Progenitor cell of endocrine pancreas (in vitro differentiated cells): ENCODE measurements around the gene IQGAP2. TPM values are rescaled to one million over a fixed set of nuclear protein-coding genes. Genes with fewer than 3 reads are reported as not detected.

Source experiments
- DNase-seq: peaks from one replicate; pipeline ENCODE4 v3.0.0; 2021; ENCODE audit warnings: low spot score; ENCODE audit not compliant: unreplicated experiment
- H3K27ac Mint-ChIP-seq: 2 replicates; pipeline ENCODE4 v1.8.0; 2021; ENCODE audit warnings: mild to moderate bottlenecking, moderate library complexity, mixed read lengths
- H3K27me3 Mint-ChIP-seq: 2 replicates; pipeline ENCODE4 v1.8.0; 2021; ENCODE audit warnings: mixed read lengths
- H3K36me3 Mint-ChIP-seq: 2 replicates; pipeline ENCODE4 v1.8.0; 2022; ENCODE audit warnings: mixed read lengths; ENCODE audit not compliant: insufficient read depth
- H3K4me1 Mint-ChIP-seq: 2 replicates; pipeline ENCODE4 v1.8.0; 2021; ENCODE audit warnings: low read depth, mixed read lengths
- H3K4me3 Mint-ChIP-seq: 2 replicates; pipeline ENCODE4 v1.8.0; 2021; ENCODE audit warnings: low read depth, mild to moderate bottlenecking, moderate library complexity, mixed read lengths
- H3K9me3 Mint-ChIP-seq: 2 replicates; pipeline ENCODE4 v1.8.0; 2021; ENCODE audit warnings: low read depth, mixed read lengths
- total RNA-seq: library from RNA; stranded (reverse); gene quantifications from 2 replicates; pipeline ENCODE4 v1.2.1, GENCODE V29; 2021
- TF ChIP-seq, protein P1 (sequence below): fragments of 200-600 bp; sonication (generic); IDR thresholded peaks from one replicate; pipeline ENCODE4 v1.5.0; 2021; ENCODE audit warnings: antibody characterized with exemption, mild to moderate bottlenecking; ENCODE audit not compliant: unreplicated experiment

IQGAP2 gene
- total RNA-seq, 1 donor from 2014 or later, result 16.7 TPM

DNA sequence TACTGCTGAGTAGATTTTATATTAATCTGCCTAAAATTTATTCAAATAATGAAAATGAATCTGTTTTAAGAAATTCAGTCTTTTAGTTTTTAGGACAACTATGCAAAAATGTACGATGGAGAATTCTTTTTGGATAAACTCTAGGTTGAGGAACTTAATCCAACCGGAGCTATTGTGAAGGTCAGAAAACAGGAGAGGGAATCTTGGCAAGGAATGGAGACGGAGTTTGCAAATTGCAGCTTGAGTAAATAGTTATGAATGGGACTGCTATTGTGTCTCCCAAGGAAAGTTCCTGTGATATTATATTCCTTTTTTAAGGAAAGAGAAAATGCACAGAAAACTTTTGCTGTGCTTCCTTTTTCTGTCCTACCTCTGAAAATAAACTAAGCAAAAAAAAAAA is 67.9 kb downstream of the IQGAP2 start:
- Mint-ChIP-seq H3K4me3 (no peak overlapping the region), H3K4me1 (peaks cover 4% of the 10 kb centered on the region), H3K27ac (no peak overlapping the region), H3K27me3 (no peaks in the 10 kb centered on the region), H3K9me3 (no peaks in the 10 kb centered on the region), H3K36me3 (no peaks in the 10 kb centered on the region)
- TF ChIP-seq, protein P1, sequence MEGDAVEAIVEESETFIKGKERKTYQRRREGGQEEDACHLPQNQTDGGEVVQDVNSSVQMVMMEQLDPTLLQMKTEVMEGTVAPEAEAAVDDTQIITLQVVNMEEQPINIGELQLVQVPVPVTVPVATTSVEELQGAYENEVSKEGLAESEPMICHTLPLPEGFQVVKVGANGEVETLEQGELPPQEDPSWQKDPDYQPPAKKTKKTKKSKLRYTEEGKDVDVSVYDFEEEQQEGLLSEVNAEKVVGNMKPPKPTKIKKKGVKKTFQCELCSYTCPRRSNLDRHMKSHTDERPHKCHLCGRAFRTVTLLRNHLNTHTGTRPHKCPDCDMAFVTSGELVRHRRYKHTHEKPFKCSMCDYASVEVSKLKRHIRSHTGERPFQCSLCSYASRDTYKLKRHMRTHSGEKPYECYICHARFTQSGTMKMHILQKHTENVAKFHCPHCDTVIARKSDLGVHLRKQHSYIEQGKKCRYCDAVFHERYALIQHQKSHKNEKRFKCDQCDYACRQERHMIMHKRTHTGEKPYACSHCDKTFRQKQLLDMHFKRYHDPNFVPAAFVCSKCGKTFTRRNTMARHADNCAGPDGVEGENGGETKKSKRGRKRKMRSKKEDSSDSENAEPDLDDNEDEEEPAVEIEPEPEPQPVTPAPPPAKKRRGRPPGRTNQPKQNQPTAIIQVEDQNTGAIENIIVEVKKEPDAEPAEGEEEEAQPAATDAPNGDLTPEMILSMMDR, result no peak
- DNase-seq, result no peak

DNA sequence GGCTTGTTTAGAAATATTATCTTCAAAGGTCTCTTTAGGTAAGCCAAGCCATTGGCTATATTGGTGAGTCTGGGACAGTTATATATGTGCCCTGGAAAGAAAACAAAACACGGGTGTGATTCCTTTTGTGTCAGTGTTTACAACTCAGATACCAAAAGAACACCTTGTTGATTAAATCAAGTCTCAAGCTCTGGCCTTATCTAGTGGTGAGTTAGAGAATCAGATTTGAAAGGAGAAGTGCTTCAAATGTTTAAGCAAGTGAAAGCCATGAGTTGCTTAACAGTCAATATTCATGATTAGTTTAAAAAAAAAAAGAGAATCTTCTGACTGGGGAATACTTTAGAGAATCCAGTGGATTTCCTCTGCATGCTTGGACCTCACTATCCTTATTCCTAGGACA is 68.3 kb downstream of the IQGAP2 start:
- no peaks in the 10 kb centered on the region for H3K36me3 Mint-ChIP-seq
- H3K9me3 Mint-ChIP-seq, result no peaks in the 10 kb centered on the region
- no peak overlapping the region for H3K4me3 Mint-ChIP-seq
- peaks cover 8% of the 10 kb centered on the region for H3K4me1 Mint-ChIP-seq
- H3K27ac Mint-ChIP-seq, result no peak overlapping the region
- no peak for DNase-seq
- TF ChIP-seq, protein P1, result no peak
- no peaks in the 10 kb centered on the region for H3K27me3 Mint-ChIP-seq

DNA sequence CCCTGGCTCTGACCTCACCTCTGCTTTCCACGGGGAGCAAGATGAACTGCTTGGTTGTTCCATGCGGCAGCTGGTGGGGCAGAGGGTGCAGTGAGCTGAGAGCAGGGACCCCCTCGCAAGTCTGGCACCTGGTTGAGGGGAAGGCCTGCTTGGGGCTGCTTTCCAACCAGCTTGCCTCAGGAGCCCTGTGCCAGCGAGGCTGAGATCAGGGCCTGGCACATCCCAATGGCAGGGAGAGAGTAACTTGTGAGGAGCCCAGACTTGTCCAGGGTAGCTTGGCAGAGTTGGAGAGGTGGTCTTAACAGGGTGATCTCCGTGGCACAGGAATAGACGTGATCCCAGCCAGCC is 68.9 kb downstream of the IQGAP2 start:
- Mint-ChIP-seq H3K4me1 (peaks cover 11% of the 10 kb centered on the region), H3K27me3 (no peaks in the 10 kb centered on the region), H3K9me3 (no peaks in the 10 kb centered on the region), H3K27ac (no peak overlapping the region), H3K36me3 (no peaks in the 10 kb centered on the region), H3K4me3 (no peak overlapping the region)
- TF ChIP-seq, protein P1, result no peak
- DNase-seq, result no peak

DNA sequence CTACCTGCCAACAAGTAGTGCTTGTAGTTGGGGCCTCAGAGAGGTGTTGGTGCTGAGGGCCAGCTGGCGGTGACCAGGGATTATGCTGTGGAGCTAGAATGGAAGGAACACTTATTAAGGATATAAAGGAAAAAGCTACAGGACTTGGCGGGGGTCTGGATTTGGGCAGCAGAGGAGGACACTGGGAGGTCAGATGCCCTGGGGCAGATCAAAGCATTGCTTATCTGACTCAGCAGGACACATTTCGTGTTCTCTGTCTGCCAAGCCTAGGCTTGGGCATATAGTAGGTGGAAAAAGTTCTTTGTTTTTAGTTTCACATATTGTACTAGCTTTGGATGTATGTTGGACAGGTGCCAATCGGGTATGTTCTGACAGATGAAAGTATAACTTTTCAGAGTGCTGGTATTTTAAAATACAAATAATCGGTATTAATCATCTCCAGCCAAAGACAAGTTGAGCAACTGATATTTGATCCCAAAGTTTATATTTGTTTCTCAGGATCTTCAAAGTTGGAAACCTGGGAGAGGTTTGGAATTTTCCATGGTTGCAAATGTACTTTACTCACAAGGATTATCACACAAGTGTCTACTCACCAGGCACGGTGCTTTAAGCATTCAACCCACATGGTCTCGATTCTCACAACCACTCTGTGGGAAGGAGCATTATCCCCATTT is 69.4 kb downstream of the IQGAP2 start:
- Mint-ChIP-seq H3K9me3 (no peaks in the 10 kb centered on the region), H3K36me3 (no peaks in the 10 kb centered on the region), H3K27ac (no peak overlapping the region), H3K4me1 (peaks cover 11% of the 10 kb centered on the region), H3K4me3 (no peak overlapping the region), H3K27me3 (no peaks in the 10 kb centered on the region)
- TF ChIP-seq, protein P1, result no peak
- DNase-seq, result no peak

DNA sequence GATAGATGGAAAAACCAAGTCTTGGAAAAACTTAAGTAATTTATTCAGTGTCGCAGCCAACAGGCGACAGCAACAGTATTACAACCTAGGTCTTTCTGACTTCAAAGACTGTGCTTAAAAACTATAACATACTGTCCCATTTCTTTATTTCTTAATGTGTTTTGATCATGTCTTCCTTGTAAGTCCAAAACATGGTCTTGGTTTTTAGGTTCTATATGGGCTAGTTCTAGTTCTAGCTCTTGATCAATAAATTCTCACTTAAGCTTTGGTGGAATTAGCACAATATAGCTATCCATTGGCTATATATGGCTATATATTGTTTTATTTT is 69.9 kb downstream of the IQGAP2 start:
- Mint-ChIP-seq H3K4me3 (no peak overlapping the region), H3K27ac (no peak overlapping the region), H3K4me1 (peaks cover 11% of the 10 kb centered on the region), H3K36me3 (no peaks in the 10 kb centered on the region), H3K27me3 (no peaks in the 10 kb centered on the region), H3K9me3 (no peaks in the 10 kb centered on the region)
- DNase-seq, result no peak
- TF ChIP-seq, protein P1, result no peak
